Endothelial cell of umbilical vein (primary cell): ENCODE results near the gene JCAD. TPM values are rescaled to one million over a fixed set of nuclear protein-coding genes. Genes with fewer than 3 reads are reported as not detected.

ENCODE experiments used
- BruUV-seq: library from RNA; stranded (reverse); fragments of 400-500 nt; replicated peaks from 2 replicates; lab custom pipeline; 2021; lab: Mats Ljungman, UMichigan
- CTCF ChIA-PET: fragments of 300-600, 350-600 bp; sonication (Branson Sonifier 250); formaldehyde crosslinking; loops from one replicate; lab custom pipeline; 2021; ENCODE audit warnings: antibody characterized with exemption, inconsistent platforms; lab: Charles Lee
- POLR2A ChIA-PET: fragments of 300-600, 350-600 bp; sonication (Branson Sonifier 250); formaldehyde crosslinking; loops from one replicate; lab custom pipeline; 2021; ENCODE audit warnings: antibody characterized with exemption, inconsistent platforms; lab: Charles Lee
- DNase-seq: peaks from one replicate; pipeline ENCODE4 v3.0.0-alpha.2; 2011; ENCODE audit warnings: low read depth, low spot score
- FAIRE-seq: peaks from 2 replicates; lab custom pipeline; 2011; peaks lifted over from hg19 to GRCh38; lab: Jason Lieb, UNC
- H2AFZ ChIP-seq: 2 replicates; pipeline ENCODE4 v1.6.0; 2012; ENCODE audit warnings: low read depth, low read length, control low read depth, inconsistent platforms
- H3K27ac ChIP-seq: 2 replicates; pipeline ENCODE4 v1.5.1; 2011; ENCODE audit warnings: low read depth, mild to moderate bottlenecking, control low read depth, low read length, moderate library complexity; ENCODE audit not compliant: insufficient read depth
- H3K27me3 ChIP-seq, 2 experiments: 2 replicates each; pipeline versions ENCODE4 v1.6.0 to v1.6.1; 2011; ENCODE audit warnings: low read length in 2 of 2, mixed read lengths in 1 of 2; ENCODE audit not compliant: control insufficient read depth in 2 of 2, insufficient read depth in 2 of 2
- H3K36me3 ChIP-seq, 2 experiments: 2 replicates in 1 of 2; 3 replicates in 1 of 2; pipeline ENCODE4 v1.5.1; 2011; ENCODE audit warnings: low read length in 2 of 2, mild to moderate bottlenecking in 1 of 2, moderate library complexity in 1 of 2; ENCODE audit not compliant: control insufficient read depth in 2 of 2, insufficient read depth in 2 of 2; ENCODE audit errors: extremely low read depth in 1 of 2
- H3K4me1 ChIP-seq: 3 replicates; pipeline ENCODE4 v1.5.1; 2011; ENCODE audit warnings: mild to moderate bottlenecking, low read length; ENCODE audit not compliant: control insufficient read depth, insufficient read depth; ENCODE audit errors: extremely low read depth
- H3K4me2 ChIP-seq: 2 replicates; pipeline ENCODE4 v1.6.1; 2011; ENCODE audit warnings: low read length, control low read depth, mixed read lengths; ENCODE audit not compliant: insufficient read depth
- H3K4me3 ChIP-seq, 3 experiments: fragments of 200-600 bp in 1 of 3; sonication (generic), shearing (Covaris generic) in 1 of 3; replicated peaks in 1 of 3; 2 replicates each; pipeline ENCODE4 v1.5.1; 2011 to 2016; ENCODE audit warnings: control low read depth in 3 of 3, low read length in 3 of 3, mild to moderate bottlenecking in 2 of 3, inconsistent platforms in 1 of 3, low read depth in 1 of 3, moderate library complexity in 1 of 3; ENCODE audit not compliant: insufficient read depth in 1 of 3
- H3K79me2 ChIP-seq: 2 replicates; pipeline ENCODE4 v1.6.0; 2012; ENCODE audit warnings: low read length, inconsistent platforms; ENCODE audit not compliant: control insufficient read depth, insufficient read depth
- H3K9ac ChIP-seq: replicated peaks from 2 replicates; pipeline ENCODE3; 2011; ENCODE audit warnings: low read length, control low read depth; ENCODE audit not compliant: insufficient read depth; ENCODE audit errors: extremely low read depth
- H3K9me1 ChIP-seq: replicated peaks from 3 replicates; pipeline ENCODE4 v1.6.0; 2011; ENCODE audit warnings: mild to moderate bottlenecking, low read length; ENCODE audit not compliant: control insufficient read depth, insufficient read depth; ENCODE audit errors: extremely low read depth
- H3K9me3 ChIP-seq: replicated peaks from 2 replicates; pipeline ENCODE4 v1.5.1; 2012; ENCODE audit warnings: low read length, inconsistent platforms; ENCODE audit not compliant: control insufficient read depth, insufficient read depth
- H4K20me1 ChIP-seq: replicated peaks from 2 replicates; pipeline ENCODE3; 2011; ENCODE audit warnings: mild to moderate bottlenecking, low read length; ENCODE audit not compliant: control insufficient read depth, insufficient read depth; ENCODE audit errors: extremely low read depth
- EZH2 ChIP-seq: IDR thresholded peaks from 2 replicates; pipeline ENCODE4 v1.6.1; 2012; ENCODE audit warnings: borderline replicate concordance, low read depth, mild to moderate bottlenecking, moderate library complexity, low read length, inconsistent platforms; ENCODE audit not compliant: severe bottlenecking
- FOS ChIP-seq: IDR thresholded peaks from 2 replicates; pipeline ENCODE4 v1.6.1; 2011; ENCODE audit warnings: mild to moderate bottlenecking, low read length, moderate library complexity, borderline replicate concordance; ENCODE audit not compliant: insufficient read depth
- GATA2 ChIP-seq: IDR thresholded peaks from 2 replicates; pipeline ENCODE4 v1.7.0; 2011; ENCODE audit warnings: low read depth, mild to moderate bottlenecking, moderate library complexity, mixed read lengths, low read length; ENCODE audit not compliant: insufficient read length, insufficient read depth
- JUN ChIP-seq: IDR thresholded peaks from 2 replicates; pipeline ENCODE4 v1.6.1; 2011; ENCODE audit warnings: borderline replicate concordance, low read depth; ENCODE audit not compliant: insufficient read length, insufficient read depth
- MYC ChIP-seq: IDR thresholded peaks from one replicate; pipeline ENCODE4 v1.6.1; 2011; ENCODE audit warnings: mild to moderate bottlenecking, low read depth, low read length
- POLR2A ChIP-seq: IDR thresholded peaks from 2 replicates; pipeline ENCODE4 v1.6.1; 2012; ENCODE audit warnings: low read depth, mild to moderate bottlenecking, control low read depth, low read length
- POLR2AphosphoS5 ChIP-seq: IDR thresholded peaks from 2 replicates; pipeline ENCODE4 v1.6.1; 2012; ENCODE audit warnings: low read depth, mild to moderate bottlenecking, control low read depth, low read length, moderate library complexity; ENCODE audit not compliant: insufficient read depth
- dilution Hi-C: fragments of 300-500 bp; cut with MboI; formaldehyde crosslinking; loops from one replicate; pipeline ENCODE4 v1.15.0; 2019; ENCODE audit warnings: low sequenced_read_pairs; ENCODE audit not compliant: extremely low pct_ligation_motif_present
- intact Hi-C: fragments of 100-400 bp; cut with micrococcal nuclease; formaldehyde crosslinking; loops from one replicate; pipeline ENCODE4 v1.10.0; 2022
- polyA plus RNA-seq, 4 experiments: library from polyadenylated mRNA; depleted of rRNA in 3 of 4; stranded (reverse) in 3 of 4; unstranded in 1 of 4; fragments of >200 nt; gene quantifications; 2 replicates each; pipeline versions ENCODE4 v1.2.1 to v1.2.3, GENCODE V29; 2011 to 2012; ENCODE audit warnings: missing spikeins in 1 of 4
- total RNA-seq: library from RNA; stranded (reverse); gene quantifications from 2 replicates; pipeline ENCODE4 v1.2.3, GENCODE V29; 2021
- TF ChIP-seq, protein P1 (sequence below): IDR thresholded peaks from 2 replicates; pipeline ENCODE4 v1.6.1; 2011; ENCODE audit not compliant: insufficient read depth, insufficient read length
- TF ChIP-seq, protein P2 (sequence below), 2 donors: IDR thresholded peaks; 1 replicate in 1 of 2; 2 replicates in 1 of 2; pipeline ENCODE4 v1.5.1; 2011; ENCODE audit warnings: low read length in 2 of 2, mild to moderate bottlenecking in 2 of 2, moderate library complexity in 2 of 2, control low read depth in 1 of 2, inconsistent platforms in 1 of 2, low read depth in 1 of 2; ENCODE audit not compliant: insufficient read depth in 1 of 2; ENCODE audit errors: extremely low read depth in 1 of 2

JCAD gene
- total and polyA plus RNA-seq, 2 donors (not counting 3 experiments of a cell fraction or from before 2014, with no cell fraction given): 17.5 to 76.3 TPM

DNA sequence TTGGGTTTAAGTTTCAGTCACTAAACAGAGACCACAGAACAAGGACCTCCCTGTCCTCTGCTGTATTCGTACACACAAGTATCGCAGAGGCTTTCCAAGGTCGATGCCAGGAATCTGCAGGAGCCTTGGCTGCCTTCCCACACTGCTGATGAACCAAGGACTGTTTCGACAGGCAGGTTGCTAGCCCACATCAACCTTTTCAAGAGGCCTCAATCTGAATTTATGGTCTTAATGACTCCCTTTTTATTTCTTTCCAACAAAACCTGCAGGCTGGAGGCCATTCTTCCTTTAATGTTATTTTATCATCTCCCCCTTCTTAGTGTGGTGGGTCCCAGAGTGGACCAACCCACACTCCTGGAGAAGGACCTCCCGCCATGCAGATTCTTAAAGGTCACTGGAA, 45.6 kb downstream of the JCAD start:
- Histone ChIP-seq H3K9me1 (no peaks in the 10 kb centered on the region), H4K20me1 (no peaks in the 10 kb centered on the region), H3K9ac (no peak overlapping the region), H3K36me3 (peaks cover 9 to 12% of the 10 kb centered on the region in 2 experiments), H3K4me1 (no peaks in the 10 kb centered on the region), H3K79me2 (no peaks in the 10 kb centered on the region), H2AFZ (no peak overlapping the region), H3K27ac (no peak overlapping the region), H3K9me3 (no peaks in the 10 kb centered on the region), H3K4me2 (no peak overlapping the region), H3K4me3 (no peak overlapping the region), H3K27me3 (no peaks in the 10 kb centered on the region)
- ChIA-PET POLR2A (no interaction called here), CTCF (interaction anchor here (1.4 to 2.0 kb wide), 2 partner anchors 11 to 14 kb away, joined by 5 to 7 read pairs; no protein-coding TSS in a partner anchor)
- DNase-seq: no peak
- FAIRE-seq: no peak
- BruUV-seq: no TSS peak
- intact Hi-C loops (no loop called here), dilution Hi-C loops (no loop called here)
- TF ChIP-seq MYC (no peak), POLR2AphosphoS5 (no peak), POLR2A (no peak), JUN (no peak), GATA2 (no peak), EZH2 (no peak), FOS (no peak)
- TF ChIP-seq, protein P1, sequence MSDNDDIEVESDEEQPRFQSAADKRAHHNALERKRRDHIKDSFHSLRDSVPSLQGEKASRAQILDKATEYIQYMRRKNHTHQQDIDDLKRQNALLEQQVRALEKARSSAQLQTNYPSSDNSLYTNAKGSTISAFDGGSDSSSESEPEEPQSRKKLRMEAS: no peak
- TF ChIP-seq, protein P2, sequence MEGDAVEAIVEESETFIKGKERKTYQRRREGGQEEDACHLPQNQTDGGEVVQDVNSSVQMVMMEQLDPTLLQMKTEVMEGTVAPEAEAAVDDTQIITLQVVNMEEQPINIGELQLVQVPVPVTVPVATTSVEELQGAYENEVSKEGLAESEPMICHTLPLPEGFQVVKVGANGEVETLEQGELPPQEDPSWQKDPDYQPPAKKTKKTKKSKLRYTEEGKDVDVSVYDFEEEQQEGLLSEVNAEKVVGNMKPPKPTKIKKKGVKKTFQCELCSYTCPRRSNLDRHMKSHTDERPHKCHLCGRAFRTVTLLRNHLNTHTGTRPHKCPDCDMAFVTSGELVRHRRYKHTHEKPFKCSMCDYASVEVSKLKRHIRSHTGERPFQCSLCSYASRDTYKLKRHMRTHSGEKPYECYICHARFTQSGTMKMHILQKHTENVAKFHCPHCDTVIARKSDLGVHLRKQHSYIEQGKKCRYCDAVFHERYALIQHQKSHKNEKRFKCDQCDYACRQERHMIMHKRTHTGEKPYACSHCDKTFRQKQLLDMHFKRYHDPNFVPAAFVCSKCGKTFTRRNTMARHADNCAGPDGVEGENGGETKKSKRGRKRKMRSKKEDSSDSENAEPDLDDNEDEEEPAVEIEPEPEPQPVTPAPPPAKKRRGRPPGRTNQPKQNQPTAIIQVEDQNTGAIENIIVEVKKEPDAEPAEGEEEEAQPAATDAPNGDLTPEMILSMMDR (IDR thresholded peaks at IDR 0.05; ENCODE audit: extremely low read depth in 1 of 2, insufficient read depth in 1 of 2, low read depth in 1 of 2, low read length in 2 of 2): no peak
